GM21576 (cell line): Measurements from ENCODE around the gene TCOF1.

Source experiments
- ATAC-seq: cut with Tn5 transposase; IDR thresholded peaks from one replicate; pipeline ENCODE4 v1.9.1; 2021; ENCODE audit warnings: mild to moderate bottlenecking, moderate library complexity; ENCODE audit not compliant: unreplicated experiment

TCOF1 gene

DNA sequence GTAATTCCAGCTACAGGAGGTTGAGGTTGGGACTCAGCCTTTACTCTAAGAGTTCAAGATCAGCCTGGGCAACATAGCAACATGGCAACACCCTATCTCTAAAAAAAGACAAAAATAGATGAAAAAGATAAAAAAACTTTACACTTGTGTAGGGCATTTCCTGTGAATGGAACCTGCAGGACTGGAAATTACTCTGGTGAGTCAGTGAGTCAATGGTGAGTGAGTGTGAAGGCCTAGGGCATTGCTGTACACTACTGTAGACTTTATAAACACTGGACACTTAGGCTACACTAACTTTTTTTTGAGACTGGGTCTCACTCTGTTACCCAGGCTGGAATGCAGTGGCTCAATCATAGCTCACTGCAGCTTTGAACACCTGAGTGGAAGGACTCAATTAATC lies 35.3 kb upstream of the TCOF1 start:
- no peak for ATAC-seq

DNA sequence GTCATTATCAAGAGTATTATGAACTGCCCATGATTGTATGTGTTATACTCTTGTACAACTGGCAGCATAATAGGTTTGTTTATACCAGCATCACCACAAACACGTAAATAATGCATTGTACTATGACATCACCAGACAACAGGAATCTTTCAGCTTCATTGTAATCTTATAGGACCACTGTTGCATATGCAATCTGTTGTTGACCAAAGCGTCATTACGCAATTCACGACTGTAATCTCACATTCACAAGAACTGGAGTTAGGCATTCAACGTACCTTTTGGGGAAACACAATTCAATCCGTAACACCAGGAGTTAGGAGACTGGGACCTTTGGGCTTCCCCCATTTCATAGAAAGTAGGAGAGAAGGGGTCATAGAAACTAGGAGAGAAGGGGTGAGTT lies 34.4 kb upstream of the TCOF1 start:
- no peak for ATAC-seq

DNA sequence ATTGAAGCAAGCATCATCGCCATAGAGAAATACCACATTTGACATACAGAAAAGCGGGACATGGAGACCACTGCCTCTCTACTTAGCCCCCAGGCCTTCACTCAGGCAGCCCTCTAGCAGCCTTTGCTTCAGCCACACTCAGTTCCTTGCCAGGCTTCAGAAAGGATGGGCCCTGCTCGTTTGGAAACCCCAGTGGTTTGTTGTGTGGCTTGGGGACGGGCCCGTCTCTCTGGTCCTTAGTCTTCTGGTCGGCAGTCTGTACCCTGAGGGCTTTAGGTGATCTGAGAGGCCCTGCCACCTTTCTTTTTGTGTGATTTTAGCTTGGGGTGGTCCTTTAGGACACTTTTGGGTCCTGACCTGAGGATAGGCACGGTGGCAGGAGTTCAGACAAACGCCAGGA lies 33.7 kb upstream of the TCOF1 start:
- ATAC-seq: no peak

DNA sequence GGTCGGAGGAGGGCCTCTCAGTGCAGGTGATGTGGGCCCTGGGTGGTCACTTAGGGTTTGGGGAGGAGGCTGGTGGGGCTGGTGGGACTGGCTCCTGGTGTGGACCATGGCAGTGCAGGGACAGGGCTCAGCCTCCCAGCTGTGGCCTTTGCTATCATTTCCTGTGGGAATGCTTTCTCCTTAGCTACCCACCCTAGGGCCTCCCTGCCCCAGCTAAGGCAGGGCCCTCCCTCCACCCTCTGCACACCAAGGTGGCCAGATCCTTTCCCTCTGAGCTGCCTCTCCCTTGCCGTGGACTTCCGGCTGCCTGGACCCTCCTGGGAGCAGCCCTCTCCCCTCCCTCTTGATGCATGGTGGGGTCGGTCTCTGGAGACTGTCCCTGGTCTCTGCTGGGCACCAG lies 32.1 kb upstream of the TCOF1 start:
- ATAC-seq: no peak

DNA sequence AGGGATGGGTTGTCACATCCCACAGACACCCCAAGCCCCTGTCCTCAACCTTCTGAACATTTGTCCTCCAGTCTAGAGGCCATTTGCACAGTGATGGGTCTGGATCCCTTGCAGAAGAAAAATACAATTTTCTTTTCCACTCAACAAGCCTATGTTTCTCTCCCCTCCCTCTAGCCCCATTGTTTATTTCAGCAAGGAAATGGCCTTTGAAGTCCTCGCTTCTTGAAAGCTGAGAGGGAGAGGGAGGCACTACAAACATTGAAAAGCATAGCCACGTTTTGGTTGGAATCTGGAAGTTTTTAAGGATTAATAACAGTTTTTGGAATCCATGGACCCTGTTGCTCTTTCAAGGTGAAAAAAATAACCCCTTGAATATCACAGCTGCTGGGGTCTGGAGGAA lies 30.8 kb upstream of the TCOF1 start:
- ATAC-seq: no peak

DNA sequence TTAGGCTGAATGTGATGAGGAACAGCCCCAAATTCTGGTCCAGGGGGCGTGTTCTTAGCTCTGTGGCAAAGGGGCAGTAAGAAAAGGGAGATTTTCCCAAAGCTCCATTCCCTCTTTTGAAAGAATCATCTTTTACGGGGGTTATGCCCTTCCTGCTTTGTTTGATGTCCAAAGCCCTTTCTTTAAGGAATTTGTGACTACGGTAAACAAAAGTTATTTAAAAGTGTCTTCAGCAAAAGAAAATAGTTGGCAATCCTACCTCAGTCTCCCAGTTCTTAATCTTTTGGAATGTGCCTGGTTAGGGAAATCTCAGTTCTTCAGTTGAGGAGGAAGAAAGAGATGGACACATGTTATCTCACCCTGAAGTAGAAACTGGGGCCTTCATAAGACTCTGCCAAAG lies 30.4 kb upstream of the TCOF1 start:
- ATAC-seq: no peak

DNA sequence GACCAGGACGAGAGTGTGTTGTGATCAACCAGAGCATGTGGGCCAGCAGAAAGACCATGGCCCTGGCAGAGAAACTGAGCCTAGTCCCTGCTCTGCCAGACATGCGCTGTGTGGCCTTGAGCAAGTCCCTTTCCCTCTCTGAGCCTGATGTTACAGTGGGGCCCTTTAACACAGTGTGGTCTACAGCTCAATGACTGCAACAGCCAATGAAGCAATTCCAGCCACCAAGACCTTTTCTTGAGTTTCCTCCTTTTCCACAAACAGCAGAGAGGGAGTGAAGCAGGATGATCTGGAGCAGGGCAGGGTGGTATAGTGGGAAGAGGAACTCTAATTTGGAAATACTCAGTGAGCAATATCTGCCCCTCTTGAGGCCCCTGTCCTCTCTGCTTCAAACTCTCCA lies 29.0 kb upstream of the TCOF1 start:
- ATAC-seq: no peak

DNA sequence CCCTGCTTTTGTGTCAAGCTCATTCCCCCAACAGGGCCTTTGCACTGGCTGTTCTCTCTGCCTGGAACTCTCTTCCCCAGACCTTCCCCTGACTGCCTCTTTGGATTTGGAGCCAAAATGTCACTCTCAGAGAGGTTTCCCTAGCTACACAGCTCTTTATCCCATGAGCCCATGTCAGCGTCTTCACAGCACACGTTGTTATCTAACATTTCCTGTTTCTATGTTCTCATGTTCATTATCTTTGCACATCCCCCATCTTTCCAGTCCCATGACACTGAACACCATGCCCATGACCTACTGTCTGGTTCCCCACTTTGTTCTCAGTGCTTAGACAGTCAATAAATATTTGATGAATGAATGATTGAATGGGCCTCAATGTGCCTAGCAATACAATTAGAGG lies 28.5 kb upstream of the TCOF1 start:
- ATAC-seq: no peak

DNA sequence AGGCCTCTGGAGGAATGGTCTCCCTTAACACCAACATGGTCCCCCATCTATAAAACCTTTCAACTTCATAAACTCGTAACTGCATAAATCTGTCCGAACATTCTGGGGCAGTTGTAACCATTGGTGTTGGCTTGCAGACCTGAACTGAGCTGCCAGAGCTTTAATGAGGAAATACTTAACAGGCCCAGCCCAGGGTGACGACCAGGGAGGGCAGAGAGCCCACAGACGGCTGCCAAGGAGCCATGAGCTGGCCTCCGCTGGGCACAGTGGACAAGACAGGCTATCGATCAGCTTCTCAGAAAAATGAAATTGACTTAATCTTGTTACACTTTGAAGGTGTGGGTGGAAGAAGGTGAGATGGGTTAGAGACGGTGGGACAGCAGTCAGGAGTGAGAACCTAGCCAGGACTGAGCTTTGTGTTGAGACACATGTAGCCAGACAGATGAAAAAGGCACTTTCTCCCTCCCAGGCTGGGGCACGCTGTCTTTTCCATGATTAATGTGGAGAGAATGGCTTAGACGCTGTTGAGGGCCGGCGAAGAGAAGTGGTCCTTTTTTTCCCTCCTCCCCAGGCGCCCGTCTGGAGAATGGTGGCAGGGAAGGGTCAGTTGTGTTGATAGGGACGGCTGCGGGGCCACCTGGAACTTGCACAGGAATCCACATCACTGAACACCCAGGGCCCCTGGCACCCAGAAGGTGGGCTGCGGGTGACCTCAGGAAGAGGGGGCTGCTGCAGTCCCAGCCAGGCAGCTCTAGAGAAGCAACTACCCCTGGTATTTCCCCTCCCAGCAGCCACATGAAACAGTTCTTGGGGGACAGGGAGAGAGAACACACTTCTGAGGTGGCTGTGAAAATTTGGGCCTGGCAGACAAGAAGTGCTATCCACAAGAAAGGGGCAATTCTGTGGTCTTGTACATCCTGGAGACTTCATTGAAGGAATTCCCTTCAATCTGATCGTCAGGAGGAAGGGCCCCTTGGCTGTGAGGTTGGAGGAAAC lies 27.3 kb upstream of the TCOF1 start:
- ATAC-seq: no peak

DNA sequence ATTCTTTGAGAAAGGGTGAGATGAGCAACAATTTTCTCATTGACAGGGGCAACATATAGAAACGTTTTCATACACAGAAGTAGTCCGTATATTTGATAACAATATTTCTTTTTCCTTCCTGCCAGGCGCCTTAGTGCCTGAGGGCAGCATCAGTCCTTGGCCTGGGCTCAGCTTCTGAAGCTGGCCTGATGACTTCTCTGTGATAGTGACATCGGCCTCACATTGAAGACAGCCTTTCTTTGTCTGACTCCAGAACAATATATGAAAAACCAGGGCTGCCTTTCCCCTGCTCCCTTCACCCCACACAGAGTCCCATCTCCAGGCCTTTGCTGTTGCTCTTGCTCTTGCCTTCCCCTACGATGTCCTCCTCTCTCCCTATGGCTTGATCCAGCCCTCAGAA lies 24.1 kb upstream of the TCOF1 start:
- ATAC-seq: no peak

DNA sequence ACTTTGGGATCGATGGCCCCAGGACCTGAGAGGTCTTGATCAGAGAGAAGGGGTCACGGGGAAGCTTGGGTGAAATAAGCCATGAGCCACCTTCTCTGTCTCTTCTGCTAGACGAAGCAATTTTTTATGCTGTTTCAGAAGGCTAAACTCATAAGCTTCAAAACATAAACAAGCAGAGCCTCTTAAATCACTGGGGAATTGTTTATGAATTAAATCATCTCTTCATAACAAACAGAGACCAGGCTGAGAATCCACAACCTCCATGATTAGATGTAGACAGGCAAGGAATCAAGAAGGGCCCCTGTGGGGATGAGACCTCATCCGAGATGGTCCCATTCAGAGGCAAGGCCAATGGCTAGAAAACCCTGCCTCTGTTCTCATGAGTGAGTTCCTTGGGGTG lies 21.7 kb upstream of the TCOF1 start:
- no peak for ATAC-seq

DNA sequence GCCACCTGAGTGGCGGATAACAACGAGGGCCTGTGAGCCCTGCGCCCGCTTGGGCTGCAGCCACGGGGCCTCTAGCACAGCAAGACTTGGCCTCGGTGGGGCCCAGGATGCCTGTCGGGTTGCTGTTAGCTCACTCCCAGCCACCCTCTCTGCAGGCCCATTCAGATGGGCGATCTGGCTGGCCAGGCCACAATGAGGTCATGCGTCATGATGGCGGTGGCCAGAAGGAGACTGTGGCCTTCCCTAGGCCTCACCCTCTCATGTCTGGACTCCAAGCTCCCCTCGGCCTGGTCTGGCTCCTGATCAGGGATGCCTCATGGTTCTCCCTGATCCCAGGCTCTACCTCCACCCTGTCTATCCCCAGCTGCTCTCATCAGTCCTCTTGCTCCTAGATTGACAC lies 19.0 kb upstream of the TCOF1 start:
- no peak for ATAC-seq

DNA sequence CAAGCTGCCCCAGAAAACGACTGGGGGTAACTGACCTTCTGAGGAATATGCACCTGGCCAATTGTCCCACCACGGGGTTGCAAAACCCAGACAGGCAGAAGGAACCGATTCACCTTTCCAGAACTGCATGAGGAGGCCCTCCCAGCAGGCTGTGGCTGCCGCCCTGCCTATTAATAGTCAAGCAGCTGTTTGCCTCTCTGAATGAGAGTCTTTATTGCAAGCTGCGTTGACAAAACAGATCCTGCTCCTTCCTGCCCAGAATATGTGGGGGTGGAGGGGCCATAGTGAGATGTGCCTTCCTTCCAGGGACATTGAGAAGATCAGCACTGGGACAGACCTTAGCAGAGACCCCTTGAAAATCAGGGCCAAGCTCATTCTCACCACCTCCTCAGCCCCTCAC lies 18.3 kb upstream of the TCOF1 start:
- no peak for ATAC-seq

DNA sequence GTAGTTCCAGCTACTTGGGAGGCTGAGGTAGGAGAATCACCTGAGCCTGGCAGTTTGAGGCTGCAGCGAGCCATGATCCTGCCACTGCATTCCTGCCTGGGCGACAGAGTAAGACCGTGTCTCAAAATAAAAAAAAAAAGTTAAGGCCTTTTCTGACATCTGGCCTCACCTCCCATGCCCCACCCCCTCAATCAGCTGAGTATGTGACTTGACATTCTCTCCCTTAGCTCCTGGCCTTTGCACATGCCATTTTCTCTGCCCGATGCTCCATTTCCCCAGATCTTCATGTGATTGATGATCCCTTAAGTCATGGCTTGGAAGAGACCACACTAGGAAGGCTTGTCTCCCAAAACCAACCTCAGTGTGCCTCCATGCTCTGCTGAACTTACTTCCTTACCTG lies 17.7 kb upstream of the TCOF1 start:
- ATAC-seq: no peak

DNA sequence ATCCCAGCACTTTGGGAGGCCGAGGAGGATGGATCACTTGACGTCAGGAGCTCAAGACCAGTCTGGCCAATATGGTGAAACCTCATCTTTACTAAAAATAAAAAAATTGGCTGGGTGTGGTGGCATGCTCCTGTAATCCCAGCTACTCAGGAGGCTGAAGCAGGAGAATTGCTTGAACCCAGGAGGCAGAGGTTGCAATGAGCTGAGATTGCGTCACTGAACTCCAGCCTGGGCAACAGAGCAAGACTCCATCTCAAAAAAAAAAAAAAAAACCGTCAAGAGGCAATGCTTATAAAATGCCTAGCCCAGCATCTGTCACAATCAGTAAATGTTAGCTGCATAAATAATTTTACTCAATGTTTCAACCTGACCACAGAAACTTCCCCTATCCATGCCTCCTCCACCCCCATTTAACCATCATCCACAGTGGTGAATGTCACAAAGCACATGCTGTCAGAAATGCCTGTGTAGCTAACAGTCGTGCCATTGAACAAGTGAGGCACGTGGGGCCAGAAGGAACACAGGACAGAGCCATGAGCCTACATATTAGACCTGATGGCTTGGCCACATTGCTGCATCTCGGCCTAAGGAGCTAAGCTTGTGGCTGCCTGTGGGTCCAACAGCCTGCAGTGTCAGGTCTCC lies 16.8 kb upstream of the TCOF1 start:
- no peak for ATAC-seq

DNA sequence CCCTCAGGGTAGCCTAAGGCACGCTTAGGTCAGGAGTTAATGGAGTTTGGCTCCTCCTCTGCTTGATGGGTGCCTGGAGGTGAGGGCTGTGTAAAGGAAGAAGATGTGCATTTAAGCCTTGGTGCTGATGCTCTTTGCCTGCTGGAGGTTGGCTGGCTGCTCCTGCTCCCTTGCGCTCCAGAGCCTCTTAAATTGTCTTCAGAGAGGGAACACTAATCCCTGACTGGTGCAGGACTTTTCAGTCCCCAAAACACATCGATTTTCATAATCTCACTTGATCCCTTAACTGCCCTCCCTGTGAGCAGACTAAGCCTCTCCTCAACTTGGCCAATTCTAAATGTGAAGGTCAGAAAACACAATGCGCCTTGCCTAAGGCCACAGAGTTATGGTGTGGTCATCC lies 16.2 kb upstream of the TCOF1 start:
- no peak for ATAC-seq

DNA sequence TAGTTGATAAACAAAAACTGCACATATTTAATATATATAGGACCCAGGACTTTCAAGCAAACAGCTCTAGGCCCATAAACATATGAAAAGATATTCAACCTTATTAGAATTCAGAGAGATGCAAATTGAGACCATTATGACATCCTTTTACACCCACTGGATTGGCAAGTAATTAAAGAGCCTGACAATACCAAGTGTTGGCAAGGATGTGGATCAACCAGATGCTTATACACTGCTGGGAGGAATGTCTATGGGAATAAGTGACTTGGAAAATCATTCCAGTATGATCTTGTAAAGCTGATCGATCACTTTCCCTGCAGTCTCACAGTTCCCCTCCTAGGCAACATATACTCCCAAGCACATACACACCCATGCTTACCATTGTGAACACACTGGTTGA lies 15.5 kb upstream of the TCOF1 start:
- no peak for ATAC-seq

DNA sequence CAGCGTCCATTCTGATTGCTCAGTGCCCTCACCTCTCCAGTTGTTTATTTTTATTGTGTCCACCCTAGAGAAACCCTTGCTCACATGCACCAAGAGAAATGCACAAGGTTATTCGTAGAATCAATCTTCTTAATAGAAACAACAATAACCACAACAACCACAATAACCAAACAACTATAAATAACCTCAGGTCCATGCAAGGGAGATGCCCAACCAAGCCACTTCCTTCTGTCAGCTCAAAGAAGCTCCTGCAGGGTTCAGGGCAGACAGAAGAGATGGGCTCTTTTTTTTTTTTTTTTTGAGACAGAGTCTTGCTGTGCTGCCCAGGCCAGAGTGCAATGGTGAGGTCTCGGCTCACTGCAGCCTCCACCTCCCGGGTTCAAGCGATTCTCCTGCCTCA lies 14.9 kb upstream of the TCOF1 start:
- ATAC-seq: no peak

DNA sequence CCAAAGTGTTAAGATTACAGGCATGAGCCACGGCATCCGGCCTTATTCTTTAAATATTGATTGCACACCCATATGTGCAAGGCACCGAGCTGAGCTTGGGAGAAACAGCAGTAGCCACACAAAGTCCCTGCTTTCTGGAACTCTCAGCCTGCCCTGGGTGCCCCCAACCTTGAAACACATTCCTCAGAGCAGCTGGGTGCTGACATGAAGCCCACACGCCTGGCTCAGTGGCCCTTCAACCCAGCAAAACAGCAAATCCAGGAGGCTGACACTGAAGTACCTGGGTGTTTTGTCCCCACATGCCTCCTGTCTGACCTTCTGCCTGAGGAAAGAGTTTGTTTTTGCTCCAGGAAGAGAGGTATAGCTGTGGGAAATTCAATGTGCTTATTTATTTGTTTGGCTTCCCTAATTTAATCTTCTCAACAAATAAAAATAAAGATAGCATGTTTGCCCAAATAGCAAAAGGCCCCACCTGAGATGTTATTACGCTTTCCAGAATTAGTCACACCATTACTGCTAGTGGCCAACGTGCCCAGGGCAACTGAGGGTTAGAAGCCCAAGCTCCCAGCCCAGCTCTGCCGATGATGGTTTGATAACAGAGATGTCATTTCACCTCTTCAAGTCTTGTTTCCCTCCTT lies 13.4 kb upstream of the TCOF1 start:
- ATAC-seq: no peak

DNA sequence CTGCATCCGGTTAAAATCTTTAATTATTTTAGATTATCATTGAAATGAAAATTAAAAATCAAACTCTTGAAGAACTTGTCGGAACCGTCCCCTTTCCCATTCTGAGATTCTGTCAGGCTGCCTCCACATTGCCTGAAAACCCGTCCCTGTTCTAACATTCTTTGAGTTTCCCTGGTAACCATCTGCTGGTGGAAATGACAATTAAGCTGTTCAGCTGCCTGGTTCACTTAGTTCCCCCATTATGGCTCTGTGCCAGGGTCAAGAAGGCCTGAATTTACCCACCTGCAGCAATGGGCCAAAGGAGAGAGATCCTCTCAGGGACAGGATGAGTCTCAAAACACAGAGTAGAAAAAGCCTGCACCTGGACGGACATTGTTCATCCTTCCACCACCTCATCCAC lies 11.8 kb upstream of the TCOF1 start:
- no peak for ATAC-seq

DNA sequence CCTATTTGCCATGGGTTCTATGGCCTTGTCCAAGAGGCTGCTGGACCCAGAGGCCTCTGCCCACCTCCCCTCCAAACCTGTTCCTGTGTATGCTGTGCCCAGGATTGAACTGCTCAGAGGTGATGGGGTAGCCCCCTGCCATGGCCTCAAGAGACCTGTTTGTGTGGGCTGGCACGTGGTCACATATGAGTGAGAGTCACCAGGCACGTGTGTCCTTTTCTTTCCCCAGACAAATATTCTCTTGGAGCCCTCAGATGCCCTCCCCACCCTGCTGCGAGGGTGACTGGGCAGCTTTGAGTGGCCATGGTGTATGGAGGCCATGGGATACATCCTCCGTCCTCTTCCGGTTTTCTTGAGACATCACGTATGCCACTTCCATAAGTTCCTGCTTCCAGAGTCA lies 10.9 kb upstream of the TCOF1 start:
- ATAC-seq: no peak

DNA sequence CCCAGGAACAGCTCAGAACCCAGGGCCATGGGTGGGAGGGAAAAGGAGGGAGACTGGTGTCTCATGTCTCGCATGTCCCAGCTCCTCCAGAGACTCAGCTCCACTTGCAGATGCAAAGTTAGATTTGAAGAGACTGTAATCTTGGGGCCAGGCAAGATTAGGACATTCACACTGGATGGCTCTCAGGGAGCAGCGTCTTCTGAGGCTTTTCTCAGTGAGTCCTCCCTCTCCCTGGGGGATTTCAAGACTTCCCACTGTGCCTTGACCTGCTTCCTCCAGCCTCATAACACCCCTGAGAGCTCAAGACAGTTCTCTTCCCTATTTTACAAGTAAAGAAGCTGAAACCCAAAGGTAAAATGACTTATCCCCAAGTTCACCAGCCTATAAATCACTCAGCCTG lies 10.5 kb upstream of the TCOF1 start:
- ATAC-seq: no peak
